RWPE2 (cell line): ENCODE measurements around the gene RNF207.

Source experiments
- ATAC-seq: fragments of 200-7000 bp; cut with Tn5 transposase; 3 replicates; pipeline ENCODE4 v1.9.1; 2021; ENCODE audit warnings: low read depth
- DNase-seq: peaks from one replicate; pipeline ENCODE4 v3.0.0-alpha.2; 2020; ENCODE audit warnings: low spot score
- H3K27ac ChIP-seq: fragments of 450-650 bp; 2 replicates; pipeline ENCODE4 v1.5.1; 2017; ENCODE audit warnings: mild to moderate bottlenecking; ENCODE audit not compliant: poor library complexity, severe bottlenecking
- H3K27me3 ChIP-seq: fragments of 250-450 bp; sonication (Bioruptor Pico); 2 replicates; pipeline ENCODE4 v1.5.1; 2021; ENCODE audit warnings: mild to moderate bottlenecking, moderate library complexity; ENCODE audit not compliant: insufficient read depth, poor library complexity, severe bottlenecking
- H3K36me3 ChIP-seq: fragments of 250-450 bp; sonication (Bioruptor Pico); 2 replicates; pipeline ENCODE4 v1.5.1; 2020; ENCODE audit warnings: low read depth, mild to moderate bottlenecking, moderate library complexity
- H3K4me1 ChIP-seq: fragments of 250-450 bp; sonication (Bioruptor Pico); 2 replicates; pipeline ENCODE4 v1.5.1; 2021; ENCODE audit warnings: mild to moderate bottlenecking, moderate library complexity; ENCODE audit not compliant: insufficient read depth, poor library complexity, severe bottlenecking
- H3K4me3 ChIP-seq: fragments of 250-450 bp; sonication (Bioruptor Pico); 2 replicates; pipeline ENCODE4 v1.5.1; 2021; ENCODE audit warnings: mild to moderate bottlenecking, moderate library complexity; ENCODE audit not compliant: severe bottlenecking
- H3K9me3 ChIP-seq: fragments of 250-450 bp; sonication (Bioruptor Pico); 2 replicates; pipeline ENCODE4 v1.5.1; 2021; ENCODE audit warnings: mild to moderate bottlenecking, moderate library complexity; ENCODE audit not compliant: severe bottlenecking
- CTCF ChIP-seq: fragments of 450-650 bp; IDR thresholded peaks from one replicate; pipeline ENCODE4 v1.5.1; 2017; ENCODE audit warnings: mild to moderate bottlenecking, moderate library complexity; ENCODE audit not compliant: poor library complexity, severe bottlenecking

RNF207 gene

GRCh38 chr1:6220236-6220635 lies 14.3 kb downstream of the RNF207 start:
- no peak for DNase-seq

GRCh38 chr1:6221210-6221784 lies 15.4 kb downstream of the RNF207 start:
- Histone ChIP-seq H3K36me3 (peaks cover 46% of the 10 kb centered on the region), H3K9me3 (no peaks in the 10 kb centered on the region), H3K27ac (peak overlapping the region; percentile 45), H3K4me3 (no peak overlapping the region), H3K27me3 (no peaks in the 10 kb centered on the region), H3K4me1 (peaks cover 10% of the 10 kb centered on the region)
- ATAC-seq (no peak), DNase-seq (no peak)
- TF ChIP-seq CTCF, result no peak

More at GRCh38 chr1:6220236-6220635, 14.3 kb downstream of the RNF207 start:
- H3K27me3 ChIP-seq, result no peaks in the 10 kb centered on the region
- H3K36me3 ChIP-seq, result peaks cover 39% of the 10 kb centered on the region
- ATAC-seq, result peak; percentile 91
- peak overlapping the region; percentile 45 for H3K27ac ChIP-seq
- no peak overlapping the region for H3K4me3 ChIP-seq
- no peaks in the 10 kb centered on the region for H3K9me3 ChIP-seq
- no peak for TF ChIP-seq CTCF
- peaks cover 10% of the 10 kb centered on the region for H3K4me1 ChIP-seq

GRCh38 chr1:6222636-6223035 lies 16.7 kb downstream of the RNF207 start:
- no peak overlapping the region for H3K4me3 ChIP-seq
- no peak for TF ChIP-seq CTCF
- no peak for DNase-seq
- peaks cover 59% of the 10 kb centered on the region for H3K36me3 ChIP-seq
- no peaks in the 10 kb centered on the region for H3K9me3 ChIP-seq
- no peak; the same call in 2 of the 3 replicates for ATAC-seq
- H3K27me3 ChIP-seq, result no peaks in the 10 kb centered on the region
- H3K4me1 ChIP-seq, result peaks cover 10% of the 10 kb centered on the region
- peak overlapping the region; percentile 18 for H3K27ac ChIP-seq

GRCh38 chr1:6223617-6224016 lies 17.7 kb downstream of the RNF207 start:
- Histone ChIP-seq H3K27ac (no peak overlapping the region), H3K4me3 (no peak overlapping the region), H3K4me1 (peaks cover 10% of the 10 kb centered on the region), H3K27me3 (no peaks in the 10 kb centered on the region), H3K36me3 (peaks cover 69% of the 10 kb centered on the region), H3K9me3 (no peaks in the 10 kb centered on the region)
- ATAC-seq (no peak), DNase-seq (no peak)
- no peak for TF ChIP-seq CTCF

GRCh38 chr1:6224718-6225117 lies 18.8 kb downstream of the RNF207 start:
- Histone ChIP-seq H3K27ac (no peak overlapping the region), H3K36me3 (peaks cover 78% of the 10 kb centered on the region), H3K27me3 (no peaks in the 10 kb centered on the region), H3K4me3 (no peak overlapping the region), H3K4me1 (peaks cover 10% of the 10 kb centered on the region), H3K9me3 (no peaks in the 10 kb centered on the region)
- TF ChIP-seq CTCF, result no peak
- ATAC-seq (no peak), DNase-seq (no peak)
